HG02852 (cell line): ENCODE measurements around the gene PLSCR5.
A peak's percentile ranks its signal among the peaks of the same experiment; 100 is the strongest.

ENCODE experiments used
- ATAC-seq: cut with Tn5 transposase; IDR thresholded peaks from one replicate; pipeline ENCODE4 v1.9.1; 2021; ENCODE audit warnings: mild to moderate bottlenecking, moderate library complexity; ENCODE audit not compliant: unreplicated experiment

PLSCR5 gene

DNA sequence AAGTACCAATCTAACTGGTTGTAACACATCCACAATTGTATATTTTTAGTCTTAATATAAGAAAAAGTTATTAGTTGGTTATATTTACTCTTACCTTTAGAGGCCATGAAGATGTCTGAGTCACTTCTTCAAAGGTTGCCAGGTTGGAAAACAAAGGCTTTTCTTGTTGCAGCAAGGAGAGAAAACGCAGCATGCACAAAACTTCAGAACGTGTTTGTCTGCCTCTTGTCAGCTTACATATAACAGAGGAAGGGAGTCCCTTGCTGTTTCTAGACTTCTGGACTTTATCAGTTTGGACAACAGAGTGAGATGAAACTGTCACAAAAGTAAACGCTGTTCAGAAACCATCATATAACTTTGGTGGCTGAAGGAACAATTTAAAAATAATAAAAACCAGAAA, at the start of gene PLSCR5:
PLSCR5 (minus strand) TSS at position 241 of the 400 bp plus-strand sequence; CDS start at position 107, 134 bp downstream.
- ATAC-seq = no peak

GRCh38 chr3:146653978-146654377, 48.8 kb upstream of the PLSCR5 start:
- ATAC-seq = no peak

- no peak for ATAC-seq
Measured at GRCh38 chr3:146650691-146651442, 45.7 kb upstream of the PLSCR5 start.

DNA sequence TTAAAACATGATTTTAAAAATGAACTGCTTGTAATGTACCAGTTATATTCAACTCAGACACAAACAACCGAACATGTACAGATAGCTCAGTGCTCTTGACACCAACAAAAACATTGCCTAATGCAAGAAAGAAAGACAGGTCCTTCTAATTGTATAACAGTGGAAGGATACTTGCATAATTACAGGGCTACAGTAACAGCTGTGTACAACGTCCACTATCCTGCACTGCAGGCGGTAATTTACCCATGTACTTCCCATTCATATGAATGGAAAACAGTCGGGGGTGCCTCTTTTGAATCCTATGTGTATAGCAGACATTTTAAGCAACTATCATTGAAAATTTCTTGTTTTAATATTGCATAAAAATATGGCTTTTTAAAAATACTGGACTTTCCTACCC, 41.1 kb upstream of the PLSCR5 start:
- no peak for ATAC-seq

GRCh38 chr3:146640955-146641867, 36.1 kb upstream of the PLSCR5 start:
- peak; percentile 88 for ATAC-seq

DNA sequence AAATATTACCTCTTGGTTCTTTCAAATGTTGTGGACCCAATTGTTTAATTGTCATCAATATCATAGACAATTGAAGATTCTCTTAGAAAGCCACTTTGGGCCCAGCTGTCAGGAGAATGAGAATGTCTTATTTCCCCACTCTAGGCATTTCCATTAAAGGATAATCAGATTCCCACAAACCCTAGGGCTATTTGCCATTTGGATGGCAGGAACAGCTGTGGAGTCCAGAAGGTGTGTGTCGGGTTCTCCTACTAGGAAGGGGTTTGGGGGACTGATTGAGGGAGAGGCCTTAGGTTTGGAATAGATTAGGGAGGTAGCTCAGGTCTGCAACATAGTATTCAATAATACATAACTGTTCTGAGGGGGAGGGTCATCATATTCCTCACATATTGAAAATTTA, 35.2 kb upstream of the PLSCR5 start:
- ATAC-seq = no peak

- no peak for ATAC-seq
Measured at GRCh38 chr3:146638718-146639117, 33.6 kb upstream of the PLSCR5 start.

DNA sequence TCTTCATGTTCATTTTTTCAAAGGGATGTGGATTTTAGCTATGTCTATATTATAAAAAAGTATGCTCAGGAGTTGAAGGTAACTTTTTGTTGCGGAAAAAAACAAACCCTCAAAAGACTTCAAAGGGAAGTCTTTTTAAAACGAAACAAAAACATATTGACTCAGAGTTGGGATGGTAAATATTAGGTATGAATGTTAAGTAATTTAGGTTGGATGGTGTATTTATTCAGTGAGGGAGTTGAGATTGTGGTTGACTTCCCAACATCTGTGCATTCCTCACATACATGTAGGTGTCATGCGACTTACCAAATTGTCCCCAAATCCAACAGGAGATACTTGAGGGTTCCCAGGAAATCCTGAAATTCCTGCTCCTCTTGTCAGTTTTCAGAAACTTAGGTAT, 32.7 kb upstream of the PLSCR5 start:
- ATAC-seq = no peak

GRCh38 chr3:146636881-146637280, 31.7 kb upstream of the PLSCR5 start:
- no peak for ATAC-seq

DNA sequence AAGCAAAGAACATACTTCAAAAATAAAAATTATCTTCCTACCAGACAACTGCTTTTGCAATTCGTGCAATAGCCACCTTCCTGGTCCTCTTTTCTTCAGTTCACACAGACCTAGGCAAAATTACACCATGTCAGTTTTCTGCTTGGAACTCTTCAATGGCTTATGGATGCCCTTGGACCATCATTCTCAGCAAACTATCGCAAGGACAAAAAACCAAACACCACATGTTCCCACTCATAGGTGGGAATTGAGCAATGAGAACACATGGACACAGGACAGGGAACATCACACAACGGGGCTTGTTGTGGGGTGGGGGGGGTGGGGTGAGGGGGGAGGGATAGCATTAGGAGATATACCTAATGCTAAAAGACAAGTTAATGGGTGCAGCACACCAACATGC, 29.2 kb upstream of the PLSCR5 start:
- ATAC-seq = no peak

GRCh38 chr3:146628671-146629070, 23.5 kb upstream of the PLSCR5 start:
- ATAC-seq = no peak

DNA sequence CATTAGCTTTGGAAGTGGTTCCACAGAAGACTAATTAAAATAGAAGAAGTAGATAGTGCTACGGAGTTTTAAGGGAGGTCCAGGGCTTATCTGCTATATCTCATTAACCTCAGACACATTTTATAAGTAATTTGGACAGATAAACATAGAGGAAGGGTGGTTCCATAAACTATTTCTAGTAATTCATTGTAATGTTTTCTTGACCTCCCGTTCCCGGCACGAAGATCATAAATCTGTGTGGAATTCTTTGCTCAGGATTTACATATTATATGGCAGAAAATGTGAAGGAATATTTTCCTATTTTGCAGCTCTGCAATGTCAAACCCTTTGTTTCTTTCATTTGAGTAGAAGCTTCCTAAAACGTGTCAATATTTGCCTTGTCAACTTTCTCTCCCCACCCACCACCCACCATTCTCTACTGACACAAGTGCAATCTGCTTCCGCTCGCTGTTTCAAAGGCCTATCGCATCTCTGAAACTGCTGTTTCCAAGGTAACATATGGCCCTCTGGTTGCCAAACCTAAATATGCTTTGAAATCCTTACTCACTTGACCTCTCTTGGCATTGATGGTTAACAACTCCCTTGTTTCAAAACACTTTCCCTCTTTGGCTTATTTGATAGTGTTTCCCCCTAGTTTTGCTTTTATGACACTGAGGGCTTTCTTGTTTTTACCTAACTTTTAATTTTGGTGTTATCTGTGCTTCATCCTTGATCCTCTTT, 21.4 kb upstream of the PLSCR5 start:
- no peak for ATAC-seq

- peak; percentile 88 for ATAC-seq
Measured at GRCh38 chr3:146625186-146625775, 20.1 kb upstream of the PLSCR5 start.

- no peak for ATAC-seq
Measured at GRCh38 chr3:146621723-146622122, 16.6 kb upstream of the PLSCR5 start.

DNA sequence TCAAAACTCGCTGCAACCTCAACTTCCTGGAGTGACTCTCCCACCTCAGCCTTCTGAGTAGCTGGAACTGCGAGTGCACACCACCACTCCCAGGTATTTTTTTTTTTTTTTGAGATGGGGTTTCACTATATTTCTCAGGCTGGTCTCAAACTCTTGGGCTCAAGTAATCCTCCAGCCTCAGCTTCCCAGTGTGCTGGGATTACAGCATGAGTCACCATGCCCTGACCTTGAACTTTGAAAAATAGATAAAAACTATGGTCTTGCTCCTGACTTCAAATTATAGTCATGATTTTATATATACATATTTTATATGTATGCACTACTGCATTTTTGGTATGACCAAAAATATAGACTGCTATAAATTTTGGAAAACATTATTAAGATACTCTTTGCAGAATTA, 6.9 kb upstream of the PLSCR5 start:
- ATAC-seq = no peak

- ATAC-seq = no peak
Measured at GRCh38 chr3:146611096-146611495, 6.0 kb upstream of the PLSCR5 start.

DNA sequence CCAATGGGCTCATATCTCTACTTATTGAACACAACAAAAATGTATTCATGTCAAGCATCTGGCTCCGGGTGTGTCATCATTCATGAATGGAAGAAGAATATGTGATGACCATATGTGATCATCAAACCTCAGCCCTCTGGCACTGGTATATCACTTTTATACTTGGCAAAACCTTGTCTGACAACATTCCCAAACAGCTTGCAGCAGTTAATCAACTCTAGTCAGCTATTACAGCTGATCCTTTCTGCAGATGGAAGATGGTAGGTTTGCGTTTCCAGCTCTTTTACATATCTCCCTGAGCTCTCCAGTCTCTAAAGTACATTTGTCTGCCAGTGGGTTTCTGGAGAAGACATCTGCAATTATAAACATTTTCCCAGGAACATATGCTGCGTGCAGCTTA, 6.6 kb downstream of the PLSCR5 start:
- ATAC-seq = no peak

GRCh38 chr3:146594843-146595482, 10.2 kb downstream of the PLSCR5 start:
- no peak for ATAC-seq

- no peak for ATAC-seq
Measured at GRCh38 chr3:146593776-146594175, 11.4 kb downstream of the PLSCR5 start.

DNA sequence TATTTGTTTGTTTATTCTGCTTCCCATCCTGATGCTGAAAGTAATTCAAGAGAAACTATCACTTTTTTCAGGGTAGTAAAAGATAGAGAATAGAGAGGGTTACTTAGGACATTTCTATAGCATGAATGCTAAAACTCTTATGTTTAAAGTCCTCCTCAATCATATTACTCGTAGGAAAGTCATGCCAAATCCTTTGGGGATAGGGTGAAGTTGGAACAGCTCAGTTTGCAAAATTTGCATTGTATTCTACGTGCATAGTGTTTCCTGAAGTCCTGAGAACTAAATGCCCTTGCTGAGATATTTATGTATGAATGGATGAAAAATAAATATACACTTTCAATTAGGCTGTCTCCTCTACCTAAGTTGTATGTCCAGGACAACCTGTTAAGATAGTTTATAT, 14.6 kb downstream of the PLSCR5 start:
- no peak for ATAC-seq
